NOMO-1 (cell line): ENCODE measurements around the gene TNS1.

Experiments
- DNase-seq, 2 experiments: peaks; one replicate each; lab custom pipeline; 2025; ENCODE audit not compliant: unreplicated experiment in 2 of 2; lab: John Stamatoyannopoulos, UW

The TNS1 gene

GRCh38 chr2:217857624-217858506 is 144.9 kb downstream of the TNS1 start:
- no peak for DNase-seq

- no peak for DNase-seq
Observed at GRCh38 chr2:217856871-217857270, 145.9 kb downstream of the TNS1 start.

- DNase-seq: no peak
Observed at GRCh38 chr2:217856159-217856558, 146.6 kb downstream of the TNS1 start.

GRCh38 chr2:217854684-217855420 is 147.9 kb downstream of the TNS1 start:
- no peak for DNase-seq

- no peak for DNase-seq
Observed at GRCh38 chr2:217853961-217854360, 148.8 kb downstream of the TNS1 start.

GRCh38 chr2:217853301-217853881 is 149.4 kb downstream of the TNS1 start:
- DNase-seq: no peak

GRCh38 chr2:217852555-217853211 is 150.1 kb downstream of the TNS1 start:
- no peak for DNase-seq

- peak; percentile 65 to 80 for DNase-seq
Observed at GRCh38 chr2:217851191-217852020, 151.4 kb downstream of the TNS1 start.

- DNase-seq: no peak
Observed at GRCh38 chr2:217849154-217849975, 153.4 kb downstream of the TNS1 start.

GRCh38 chr2:217848351-217848957 is 154.3 kb downstream of the TNS1 start:
- DNase-seq: no peak

- no peak for DNase-seq
Observed at GRCh38 chr2:217847552-217848350, 155.0 kb downstream of the TNS1 start.

GRCh38 chr2:217847115-217847514 is 155.7 kb downstream of the TNS1 start:
- DNase-seq: no peak

- no peak for DNase-seq
Observed at GRCh38 chr2:217846321-217846743, 156.5 kb downstream of the TNS1 start.

GRCh38 chr2:217845301-217845700 is 157.5 kb downstream of the TNS1 start:
- no peak for DNase-seq

GRCh38 chr2:217844696-217845095 is 158.1 kb downstream of the TNS1 start:
- DNase-seq: no peak

- no peak for DNase-seq
Observed at GRCh38 chr2:217843324-217843723, 159.5 kb downstream of the TNS1 start.

- no peak for DNase-seq
Observed at GRCh38 chr2:217842017-217842416, 160.8 kb downstream of the TNS1 start.

- no peak for DNase-seq
Observed at GRCh38 chr2:217840522-217840921, 162.3 kb downstream of the TNS1 start.
